GM18517 (cell line): ENCODE results near the gene GJD3.
"Not testable (repeated sequence)": the region's sequence is repeated elsewhere in the genome, so short reads cannot be mapped to it uniquely, and the experiment has no call there.

ENCODE experiments used
- ATAC-seq: cut with Tn5 transposase; IDR thresholded peaks from one replicate; pipeline ENCODE4 v1.9.1; 2021; ENCODE audit warnings: mild to moderate bottlenecking, moderate library complexity; ENCODE audit not compliant: unreplicated experiment

The GJD3 gene

GRCh38 chr17:40364121-40364861 lies at the start of gene GJD3:
GJD3 (minus strand) TSS chr17:40364737; CDS start chr17:40363815, 922 bp downstream.
- no peak for ATAC-seq

DNA sequence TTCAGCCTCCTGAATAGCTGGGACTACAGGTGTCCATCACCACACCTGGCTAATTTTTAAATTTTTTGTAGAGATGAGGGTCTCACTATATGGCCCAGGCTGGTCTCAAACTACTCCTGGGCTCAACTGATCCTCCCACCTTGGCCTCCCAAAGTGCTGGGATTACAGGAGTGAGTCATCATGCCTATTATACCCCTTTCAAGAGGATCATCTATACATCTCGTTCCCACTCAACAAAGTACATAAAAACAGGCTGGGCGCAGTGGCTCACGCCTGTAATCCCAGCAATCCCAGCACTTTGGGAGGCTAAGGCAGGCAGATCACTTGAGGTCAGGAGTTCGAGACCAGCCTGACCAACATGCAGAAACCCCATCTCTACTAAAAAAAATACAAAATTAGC lies 49.8 kb upstream of the GJD3 start:
- ATAC-seq = not testable (repeated sequence)

DNA sequence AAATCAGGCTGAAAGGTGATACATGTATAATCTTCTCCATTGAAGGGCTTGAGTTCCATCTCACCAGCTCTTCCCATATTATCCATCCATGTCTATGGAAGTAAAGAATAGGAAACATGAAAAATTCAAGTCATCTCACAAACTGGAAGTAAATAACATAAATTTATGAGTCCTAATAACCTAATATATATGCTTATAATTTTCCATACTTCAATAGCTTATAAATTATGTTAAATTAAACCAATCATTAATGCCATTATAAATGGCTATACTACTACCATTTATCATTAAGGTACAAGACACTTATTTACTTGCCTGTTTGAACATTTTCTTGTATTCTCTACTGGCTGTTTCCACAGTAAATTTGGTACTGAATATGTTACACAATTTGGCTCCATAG lies 48.3 kb upstream of the GJD3 start:
- ATAC-seq = no peak

DNA sequence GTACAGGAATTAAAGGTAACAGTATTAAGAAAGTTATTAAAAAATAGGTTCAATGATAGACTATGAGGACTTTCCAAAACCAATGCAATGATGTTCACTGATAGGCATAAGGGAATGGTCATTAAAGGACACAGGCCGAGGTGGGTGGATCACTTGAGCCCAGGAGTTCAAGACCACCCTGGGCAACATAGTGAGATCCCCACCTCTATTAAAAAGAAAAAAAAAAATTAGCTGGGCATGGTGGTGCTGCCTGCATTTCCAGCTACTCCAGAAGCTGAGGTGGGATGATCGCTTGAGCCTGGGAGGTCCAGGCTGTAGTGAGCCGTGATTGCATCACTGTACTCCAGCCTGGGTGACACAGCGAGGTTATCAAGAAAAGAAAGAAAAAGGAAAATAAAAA lies 47.3 kb upstream of the GJD3 start:
- ATAC-seq = no peak

DNA sequence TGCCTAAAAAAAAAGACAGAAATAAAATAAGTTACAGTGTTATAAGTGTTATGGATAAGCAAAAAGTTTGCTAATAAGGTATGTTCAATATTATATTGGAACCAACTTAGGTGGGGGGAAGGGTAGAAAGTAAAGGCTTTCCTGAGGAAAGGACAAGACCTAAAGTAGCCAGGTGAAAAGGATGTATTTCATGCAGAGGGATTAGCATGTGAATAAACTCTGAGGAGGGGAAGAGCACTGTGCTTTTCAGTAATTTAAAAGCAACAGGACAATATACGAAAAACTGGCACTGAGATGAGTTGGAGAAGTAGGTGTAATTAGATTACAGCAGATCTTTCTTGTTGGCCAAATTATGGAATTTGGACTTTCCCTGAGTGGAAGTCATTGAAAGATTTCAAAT lies 45.5 kb upstream of the GJD3 start:
- ATAC-seq = no peak

GRCh38 chr17:40409540-40409939 lies 45.0 kb upstream of the GJD3 start:
- not testable (repeated sequence) for ATAC-seq

GRCh38 chr17:40407460-40407859 lies 42.9 kb upstream of the GJD3 start:
- ATAC-seq = no peak

- no peak for ATAC-seq
Measured at GRCh38 chr17:40404003-40404402, 39.5 kb upstream of the GJD3 start.

DNA sequence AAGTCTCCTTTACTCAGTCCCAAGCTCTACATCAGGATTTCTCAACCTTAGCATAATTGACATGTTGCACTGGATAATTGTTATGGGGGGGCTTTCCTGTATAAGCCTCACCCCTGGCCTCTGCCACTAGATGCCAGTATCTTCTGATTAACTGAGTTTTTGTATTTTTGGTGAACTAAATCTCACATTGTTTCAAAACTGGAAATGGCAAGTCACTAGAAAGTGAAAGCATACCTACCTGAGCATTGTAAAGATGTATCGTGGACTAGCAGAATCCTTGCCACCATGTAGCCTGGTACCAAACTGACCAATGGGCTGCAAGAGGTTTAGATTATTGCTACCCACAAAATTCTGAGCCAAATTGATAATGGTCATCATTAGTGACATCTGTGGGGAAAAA lies 38.1 kb upstream of the GJD3 start:
- ATAC-seq = no peak

DNA sequence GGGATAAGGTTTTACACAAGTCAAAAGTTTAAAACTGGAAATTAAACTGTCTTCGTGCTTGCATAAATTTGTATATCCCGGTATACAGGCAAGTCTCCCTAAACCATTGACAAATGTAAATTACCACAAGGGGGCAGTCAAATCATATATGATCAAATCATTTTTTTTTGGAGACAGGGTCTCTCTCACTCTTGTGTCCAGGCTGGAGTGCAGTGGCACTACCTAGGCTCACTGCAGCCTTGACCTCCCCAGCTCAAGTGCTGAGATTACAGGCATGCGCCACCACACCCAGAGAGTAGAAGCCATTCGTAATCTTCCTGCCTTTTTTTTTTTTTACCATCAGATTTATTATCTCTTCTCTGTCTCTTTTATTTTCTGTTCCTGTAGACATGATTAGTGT lies 34.6 kb upstream of the GJD3 start:
- no peak for ATAC-seq

DNA sequence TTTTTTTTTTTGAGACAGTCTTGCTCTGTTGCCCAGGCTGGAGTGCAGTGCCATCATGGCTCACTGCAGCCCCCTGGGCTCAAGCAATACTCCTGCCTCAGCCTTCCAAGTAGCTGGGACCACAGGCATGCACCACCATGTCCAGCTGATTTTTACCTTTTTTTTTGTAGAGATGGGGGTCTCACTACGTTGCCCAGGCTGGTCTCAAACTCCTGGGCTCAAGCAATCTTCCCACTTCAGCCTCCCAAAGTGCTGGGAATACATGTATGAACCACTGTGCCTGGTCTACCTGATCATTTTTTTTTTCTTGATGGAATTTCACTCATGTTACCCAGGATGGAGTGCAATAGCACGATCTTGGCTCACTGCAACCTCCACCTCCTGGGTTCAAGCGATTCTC lies 22.0 kb upstream of the GJD3 start:
- ATAC-seq = not testable (repeated sequence)

- no peak for ATAC-seq
Measured at GRCh38 chr17:40382251-40382650, 17.7 kb upstream of the GJD3 start.

DNA sequence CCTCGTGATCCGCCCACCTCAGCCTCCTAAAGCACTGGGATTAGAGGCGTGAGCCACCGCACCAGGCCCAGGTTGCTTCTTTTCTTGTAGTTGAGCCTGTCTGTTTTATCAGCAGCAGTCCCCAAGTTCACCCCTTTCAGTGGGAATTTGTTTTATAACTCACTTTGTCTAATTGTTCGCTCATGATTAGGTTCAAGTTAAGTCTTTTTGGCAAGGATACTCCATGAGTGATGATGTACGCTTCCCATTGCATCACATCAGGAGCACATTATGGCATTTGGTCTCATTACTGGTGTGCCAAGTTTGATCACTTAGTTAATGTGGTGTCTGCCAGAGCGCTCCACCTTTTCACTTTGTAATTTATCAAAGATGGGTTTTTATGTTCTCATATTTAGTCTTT lies 14.4 kb upstream of the GJD3 start:
- ATAC-seq = no peak

DNA sequence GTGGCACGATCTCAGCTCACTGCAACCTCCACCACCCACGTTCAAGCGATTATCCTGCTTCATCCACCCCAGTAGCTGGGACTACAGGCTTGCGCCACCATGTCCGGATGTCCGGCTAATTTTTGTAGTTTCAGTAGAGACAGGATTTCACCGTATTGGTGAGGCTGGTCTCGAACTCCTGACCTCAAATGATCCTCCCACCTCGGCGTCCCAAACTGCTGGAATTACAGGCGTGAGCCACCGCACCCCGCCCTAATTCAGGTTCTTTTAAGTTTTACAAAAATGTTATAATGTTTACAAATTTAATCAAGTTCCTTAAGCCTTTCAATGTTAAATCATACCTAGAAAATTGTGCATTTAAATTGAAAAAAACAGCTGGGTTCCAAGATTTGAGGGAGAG lies 13.3 kb upstream of the GJD3 start:
- ATAC-seq = no peak

DNA sequence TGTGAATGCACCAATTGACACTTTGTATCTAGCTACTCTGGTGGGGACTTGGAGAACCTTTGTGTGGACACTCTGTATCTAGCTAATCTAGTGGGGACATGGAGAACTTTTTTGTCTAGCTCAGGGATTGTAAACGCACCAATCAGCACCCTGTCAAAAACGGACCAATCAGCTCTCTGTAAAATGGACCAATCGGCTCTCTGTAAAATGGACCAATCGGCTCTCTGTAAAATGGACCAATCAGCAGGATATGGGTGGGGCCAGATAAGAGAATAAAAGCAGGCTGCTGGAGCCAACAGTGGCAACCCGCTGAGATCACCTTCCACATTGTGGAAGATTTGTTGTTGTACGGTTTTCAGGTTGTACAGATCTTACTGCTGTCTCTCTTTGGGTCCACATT lies 12.0 kb upstream of the GJD3 start:
- ATAC-seq = not testable (repeated sequence)

DNA sequence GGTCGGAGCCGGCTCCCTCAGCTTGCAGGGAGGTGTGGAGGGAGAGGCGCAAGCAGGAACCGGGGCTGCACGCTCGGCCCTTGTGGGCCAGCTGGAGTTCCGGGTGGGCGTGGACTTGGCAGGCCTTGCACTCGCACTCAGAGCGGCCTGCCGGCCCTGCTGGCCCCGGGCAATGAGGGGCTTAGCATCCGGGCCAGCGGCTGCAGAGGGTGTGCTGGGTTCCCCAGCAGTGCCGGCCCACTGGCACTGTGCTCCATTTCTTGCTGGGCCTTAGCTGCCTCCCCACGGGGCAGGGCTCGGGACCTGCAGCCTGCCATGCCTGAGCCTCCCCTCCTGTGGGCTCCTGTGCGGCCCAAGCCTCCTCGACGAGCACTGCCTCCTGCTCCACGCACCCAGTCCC lies 11.2 kb upstream of the GJD3 start:
- ATAC-seq = not testable (repeated sequence)

- ATAC-seq = no peak
Measured at GRCh38 chr17:40374821-40375498, 10.4 kb upstream of the GJD3 start.

DNA sequence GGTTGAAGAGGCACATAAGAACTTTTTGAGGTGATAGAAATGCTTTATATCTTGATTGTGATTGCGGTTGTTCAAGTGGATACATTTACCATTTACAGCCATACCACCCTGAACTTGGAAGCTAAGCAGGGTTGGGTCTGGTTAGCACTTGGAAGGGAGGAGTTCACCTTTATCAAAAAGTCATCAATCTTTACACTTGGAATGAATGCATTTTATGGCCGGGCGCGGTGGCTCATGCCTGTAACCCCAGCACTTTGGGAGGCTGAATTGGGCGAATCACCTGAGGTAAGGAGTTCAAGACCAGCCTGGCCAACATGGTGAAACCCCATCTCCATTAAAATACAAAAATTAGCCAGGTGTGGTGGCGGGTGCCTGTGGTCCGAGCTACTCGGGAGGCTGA lies 9.5 kb upstream of the GJD3 start:
- ATAC-seq = no peak

DNA sequence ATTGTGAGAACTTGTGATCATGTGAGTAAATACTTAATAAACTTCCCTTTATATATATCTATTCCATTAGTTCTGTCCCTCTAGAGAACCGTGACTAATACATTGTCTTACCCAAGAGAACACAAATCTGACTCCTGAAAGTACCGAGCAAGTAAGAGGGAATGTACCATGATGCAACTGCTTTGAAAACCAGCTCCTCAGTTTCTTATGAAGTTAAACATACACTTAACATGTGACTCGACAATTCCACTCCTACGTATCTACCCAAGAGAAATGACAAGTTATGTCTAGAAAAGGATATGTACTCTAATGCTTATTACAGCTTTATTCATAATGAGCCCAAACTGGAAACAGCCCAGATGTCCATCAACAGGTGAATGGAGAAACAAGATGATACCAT lies 8.8 kb upstream of the GJD3 start:
- ATAC-seq = no peak

DNA sequence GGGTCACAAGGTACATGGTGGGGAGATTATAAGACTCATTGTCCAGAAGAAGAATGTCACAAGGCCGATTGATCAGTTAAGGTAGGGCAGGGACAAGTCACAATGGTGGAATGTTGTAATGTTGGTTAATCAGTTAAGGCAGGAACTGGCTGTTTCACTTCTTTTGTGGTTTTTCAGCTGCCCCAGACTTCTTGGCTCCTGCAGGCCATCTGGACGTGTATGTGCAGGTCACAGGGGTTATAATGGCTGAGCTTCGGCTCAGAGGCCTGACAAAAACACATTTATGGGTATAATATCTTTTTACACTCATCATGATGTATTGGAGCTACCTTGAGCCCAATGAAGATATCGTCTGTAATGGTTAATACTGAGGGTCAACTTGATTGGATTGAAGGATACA lies 8.1 kb upstream of the GJD3 start:
- not testable (repeated sequence) for ATAC-seq

- no peak for ATAC-seq
Measured at GRCh38 chr17:40372031-40372430, 7.5 kb upstream of the GJD3 start.

DNA sequence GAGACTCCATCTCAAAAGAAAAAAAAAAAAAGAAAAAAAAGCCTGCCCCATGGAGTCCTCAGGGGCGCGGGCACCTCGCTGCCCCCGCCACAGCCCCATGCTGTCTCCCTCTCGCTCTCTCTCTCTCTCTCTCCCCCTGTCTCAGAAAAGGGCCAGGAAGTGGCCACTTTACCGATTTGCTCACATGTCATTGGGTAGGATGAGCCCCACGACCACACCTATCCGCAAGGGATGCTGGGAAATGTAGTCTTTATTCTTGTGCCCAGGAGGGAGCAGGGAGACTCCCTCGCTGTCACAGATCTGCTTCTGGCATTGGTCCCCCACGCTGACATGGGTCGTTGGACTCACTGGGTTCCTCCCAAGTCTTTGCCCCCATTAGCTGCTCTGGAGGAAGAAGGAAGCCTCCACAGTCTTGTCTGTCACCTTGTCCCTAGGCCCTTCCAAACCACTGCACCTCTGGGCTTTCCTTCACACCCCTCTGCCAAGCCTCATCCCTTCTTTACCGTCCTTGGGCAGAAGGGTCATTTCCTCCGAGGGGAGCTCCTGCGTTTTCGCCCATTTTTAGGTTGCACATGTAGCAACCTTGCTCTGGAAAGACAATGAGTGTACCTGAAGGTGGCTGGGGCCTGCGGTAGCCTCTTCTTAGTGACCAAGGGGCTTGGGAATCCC lies 6.9 kb upstream of the GJD3 start:
- ATAC-seq = no peak
